ENCODE results near the gene ABLIM1. TPM values are rescaled to one million over a fixed set of nuclear protein-coding genes. Genes with fewer than 3 reads are reported as not detected.

The ABLIM1 gene
- polyA plus RNA-seq, 2 donors, result 104 to 121 TPM

DNA sequence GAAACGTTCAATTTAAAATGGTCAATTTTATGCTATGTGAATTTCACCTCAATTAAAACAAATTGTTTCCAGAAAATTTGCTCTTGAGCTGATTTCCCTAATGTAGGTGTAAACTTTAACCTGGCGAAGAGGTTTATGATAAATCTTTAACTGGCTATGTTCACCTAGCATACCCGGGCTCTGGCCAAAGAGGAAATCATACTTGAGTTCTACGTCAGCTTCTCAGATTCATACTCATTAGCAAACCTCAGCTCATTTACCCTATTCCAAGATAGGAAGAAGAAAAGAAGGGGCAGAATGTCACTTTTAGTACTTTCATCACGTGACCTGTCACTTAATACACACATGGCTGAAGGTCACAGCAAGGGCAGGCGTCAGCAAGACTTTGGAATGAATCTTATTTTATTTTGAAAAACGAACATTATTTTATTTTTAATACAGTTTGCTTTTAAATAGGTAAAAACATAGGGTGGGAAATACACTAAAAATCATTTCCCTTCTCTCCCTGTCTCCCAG, 97.0 kb downstream of the ABLIM1 start:
- H3K9me3 ChIP-seq (ENCODE audit: control insufficient read depth in 2 of 2, insufficient read depth in 1 of 2, low read depth in 1 of 2, low read length in 1 of 2), result no peaks in the 10 kb centered on the region
- no peak overlapping the region for H3K27ac ChIP-seq (ENCODE audit: low read depth in 2 of 2, low read length in 1 of 2)
- no peaks in the 10 kb centered on the region for H3K27me3 ChIP-seq (ENCODE audit: control insufficient read depth in 1 of 2, insufficient read depth in 2 of 2, low read length in 2 of 2)
- H3K4me1 ChIP-seq (ENCODE audit: control insufficient read depth in 2 of 2, insufficient read depth in 2 of 2, low read length in 1 of 2), result no peaks in the 10 kb centered on the region
- no peak overlapping the region for H3K4me3 ChIP-seq (ENCODE audit: low read depth in 1 of 2, low read length in 2 of 2)
- 74 to 83% methylated on average over 7 of the region's 7 CpGs for WGBS, 2 donors
- no peaks in the 10 kb centered on the region for H3K36me3 ChIP-seq (ENCODE audit: control insufficient read depth in 2 of 2, insufficient read depth in 2 of 2, low read length in 1 of 2)

DNA sequence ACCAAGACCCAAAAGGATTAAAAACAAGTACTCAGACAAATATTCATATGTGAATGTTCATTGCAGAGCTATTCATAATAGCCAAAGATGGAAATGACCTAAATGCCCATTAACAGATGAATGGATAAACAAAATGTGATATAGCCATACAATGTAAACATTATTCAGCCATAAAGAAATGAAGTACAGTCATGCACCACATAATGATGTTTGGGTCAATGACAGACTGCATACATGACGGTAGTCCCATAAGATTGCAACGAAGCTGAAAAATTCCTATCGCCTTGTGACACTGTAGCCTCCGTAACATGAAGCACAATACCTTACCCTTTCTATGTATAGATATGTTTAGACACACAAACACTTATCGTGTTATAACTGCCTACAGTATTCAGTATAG, 97.9 kb downstream of the ABLIM1 start:
- no peaks in the 10 kb centered on the region for H3K36me3 ChIP-seq (ENCODE audit: control insufficient read depth in 2 of 2, insufficient read depth in 2 of 2, low read length in 1 of 2)
- no peak overlapping the region for H3K4me3 ChIP-seq (ENCODE audit: low read depth in 1 of 2, low read length in 2 of 2)
- H3K27ac ChIP-seq (ENCODE audit: low read depth in 2 of 2, low read length in 1 of 2), result no peak overlapping the region
- no peaks in the 10 kb centered on the region for H3K4me1 ChIP-seq (ENCODE audit: control insufficient read depth in 2 of 2, insufficient read depth in 2 of 2, low read length in 1 of 2)
- no peaks in the 10 kb centered on the region for H3K27me3 ChIP-seq (ENCODE audit: control insufficient read depth in 1 of 2, insufficient read depth in 2 of 2, low read length in 2 of 2)
- no peaks in the 10 kb centered on the region for H3K9me3 ChIP-seq (ENCODE audit: control insufficient read depth in 2 of 2, insufficient read depth in 1 of 2, low read depth in 1 of 2, low read length in 1 of 2)
- WGBS, 2 donors, result 86 to 95% methylated on average over 5 of the region's 5 CpGs

DNA sequence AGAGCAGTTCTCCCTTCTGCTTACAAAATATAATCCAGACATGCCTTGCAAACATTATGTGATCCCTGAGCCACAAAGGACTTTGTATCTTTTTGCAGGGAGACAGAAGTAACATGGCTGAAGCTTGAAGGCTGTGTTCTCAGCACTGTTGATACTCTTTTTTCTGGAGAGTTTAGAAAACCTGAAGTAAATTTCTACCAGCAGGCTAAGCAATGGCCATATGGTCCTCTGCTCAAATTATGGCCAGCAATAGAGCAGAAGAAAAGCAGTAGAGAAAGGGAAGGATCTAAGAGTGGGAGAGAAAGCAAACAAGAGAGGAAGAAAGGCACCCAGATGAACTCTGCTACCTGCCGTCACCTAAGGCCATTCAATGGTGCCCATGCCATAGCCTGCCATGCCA, 98.4 kb downstream of the ABLIM1 start:
- WGBS, 2 donors, result 100% methylated on average over 1 of the region's 1 CpG
- no peaks in the 10 kb centered on the region for H3K36me3 ChIP-seq (ENCODE audit: control insufficient read depth in 2 of 2, insufficient read depth in 2 of 2, low read length in 1 of 2)
- no peak overlapping the region for H3K4me3 ChIP-seq (ENCODE audit: low read depth in 1 of 2, low read length in 2 of 2)
- H3K9me3 ChIP-seq (ENCODE audit: control insufficient read depth in 2 of 2, insufficient read depth in 1 of 2, low read depth in 1 of 2, low read length in 1 of 2), result no peaks in the 10 kb centered on the region
- no peak overlapping the region for H3K27ac ChIP-seq (ENCODE audit: low read depth in 2 of 2, low read length in 1 of 2)
- no peaks in the 10 kb centered on the region for H3K4me1 ChIP-seq (ENCODE audit: control insufficient read depth in 2 of 2, insufficient read depth in 2 of 2, low read length in 1 of 2)
- no peaks in the 10 kb centered on the region for H3K27me3 ChIP-seq (ENCODE audit: control insufficient read depth in 1 of 2, insufficient read depth in 2 of 2, low read length in 2 of 2)

DNA sequence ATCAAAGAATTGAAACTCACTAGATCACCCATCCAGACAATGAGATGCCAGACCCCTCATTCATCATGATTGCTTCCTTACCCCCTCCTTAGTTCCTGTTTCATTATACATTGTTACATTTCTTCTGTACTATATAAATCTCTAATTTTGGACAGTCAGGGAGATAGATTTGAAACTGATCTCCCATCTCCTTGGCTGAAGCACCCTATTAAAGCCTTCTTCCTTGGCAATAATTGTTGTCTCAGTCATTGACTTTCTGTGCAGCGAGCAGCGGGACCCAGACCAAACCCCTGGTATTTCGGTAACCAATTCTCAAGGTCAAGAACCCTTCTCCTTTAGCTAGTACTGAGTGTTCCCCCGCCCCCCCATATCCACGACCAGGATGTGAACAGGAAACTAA, 100.2 kb downstream of the ABLIM1 start:
- no peak overlapping the region for H3K27ac ChIP-seq (ENCODE audit: low read depth in 2 of 2, low read length in 1 of 2)
- WGBS, 2 donors, result 94 to 95% methylated on average over 5 of the region's 5 CpGs

DNA sequence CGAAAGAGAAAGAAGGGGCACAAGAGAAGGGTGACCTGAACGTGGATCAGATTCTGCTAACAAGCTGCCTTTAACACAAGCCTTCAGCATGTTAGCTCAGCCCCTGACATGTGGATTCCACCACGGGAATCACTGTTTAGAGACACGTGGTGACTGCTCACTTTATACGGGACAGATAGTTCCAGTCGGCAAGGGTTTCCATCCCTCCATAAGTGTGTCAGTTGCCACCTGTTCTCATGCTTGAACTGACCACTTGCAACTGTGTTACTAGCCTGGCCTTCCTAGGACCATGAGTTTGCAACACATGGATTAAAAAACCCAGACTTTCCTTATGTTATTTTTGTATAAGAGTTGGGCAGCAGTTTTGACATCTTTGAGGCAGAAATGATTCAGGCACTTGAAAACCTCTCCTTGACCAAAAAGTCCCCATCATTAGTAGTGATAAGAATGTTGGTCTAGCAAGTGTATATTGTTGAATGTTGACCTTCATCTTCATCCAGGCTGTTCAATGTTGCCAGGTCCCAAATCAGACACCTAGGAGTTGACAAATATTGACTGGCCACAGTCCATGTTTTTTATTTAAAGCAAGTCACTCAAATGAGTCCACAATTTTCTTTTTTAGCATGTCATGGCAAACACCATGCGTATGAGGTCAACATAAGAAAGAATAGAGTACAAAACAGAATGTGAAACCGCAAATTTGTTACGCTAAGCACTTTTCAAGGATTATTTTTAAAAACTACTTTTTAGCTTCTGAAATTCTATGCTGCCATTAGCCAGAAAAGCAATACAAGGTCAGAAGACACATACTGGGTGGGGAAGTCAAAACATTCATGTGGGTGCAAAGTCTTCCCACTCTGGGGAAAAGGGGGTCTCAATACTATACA, 101.6 kb downstream of the ABLIM1 start:
- no peaks in the 10 kb centered on the region for H3K9me3 ChIP-seq (ENCODE audit: control insufficient read depth in 2 of 2, insufficient read depth in 1 of 2, low read depth in 1 of 2, low read length in 1 of 2)
- H3K4me1 ChIP-seq (ENCODE audit: control insufficient read depth in 2 of 2, insufficient read depth in 2 of 2, low read length in 1 of 2), result peaks cover 0 to 3% of the 10 kb centered on the region in 2 donors
- H3K4me3 ChIP-seq (ENCODE audit: low read depth in 1 of 2, low read length in 2 of 2), result no peak overlapping the region
- H3K36me3 ChIP-seq (ENCODE audit: control insufficient read depth in 2 of 2, insufficient read depth in 2 of 2, low read length in 1 of 2), result no peaks in the 10 kb centered on the region
- 85 to 93% methylated on average over 9 of the region's 9 CpGs for WGBS, 2 donors
- H3K27me3 ChIP-seq (ENCODE audit: control insufficient read depth in 1 of 2, insufficient read depth in 2 of 2, low read length in 2 of 2), result no peaks in the 10 kb centered on the region
- H3K27ac ChIP-seq (ENCODE audit: low read depth in 2 of 2, low read length in 1 of 2), result no peak overlapping the region

More for the DNA sequence above, 100.2 kb downstream of the ABLIM1 start:
- no peaks in the 10 kb centered on the region for H3K9me3 ChIP-seq (ENCODE audit: control insufficient read depth in 2 of 2, insufficient read depth in 1 of 2, low read depth in 1 of 2, low read length in 1 of 2)
- no peaks in the 10 kb centered on the region for H3K27me3 ChIP-seq (ENCODE audit: control insufficient read depth in 1 of 2, insufficient read depth in 2 of 2, low read length in 2 of 2)
- no peaks in the 10 kb centered on the region for H3K36me3 ChIP-seq (ENCODE audit: control insufficient read depth in 2 of 2, insufficient read depth in 2 of 2, low read length in 1 of 2)
- no peaks in the 10 kb centered on the region for H3K4me1 ChIP-seq (ENCODE audit: control insufficient read depth in 2 of 2, insufficient read depth in 2 of 2, low read length in 1 of 2)
- H3K4me3 ChIP-seq (ENCODE audit: low read depth in 1 of 2, low read length in 2 of 2), result no peak overlapping the region

DNA sequence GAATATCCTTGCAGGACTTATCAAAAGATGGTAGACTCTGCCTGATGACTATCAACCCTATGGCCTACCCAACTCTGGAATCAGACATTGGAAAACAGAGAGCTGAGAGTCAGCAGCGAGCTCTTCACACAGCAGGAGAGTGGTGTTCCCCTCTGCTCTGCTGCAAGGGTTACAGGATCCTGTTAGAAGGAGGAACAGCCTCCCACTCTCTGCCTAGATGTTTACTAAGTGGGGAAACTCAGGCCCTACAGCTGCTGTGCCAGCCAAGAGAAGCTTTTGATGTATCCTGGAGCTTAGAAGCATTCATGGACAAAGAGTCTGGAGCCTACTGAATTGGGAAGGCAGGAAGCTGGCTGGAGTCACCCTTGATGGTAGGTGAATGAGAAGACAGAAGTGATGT, 104.6 kb downstream of the ABLIM1 start:
- H3K27me3 ChIP-seq (ENCODE audit: control insufficient read depth in 1 of 2, insufficient read depth in 2 of 2, low read length in 2 of 2), result no peaks in the 10 kb centered on the region
- H3K4me1 ChIP-seq (ENCODE audit: control insufficient read depth in 2 of 2, insufficient read depth in 2 of 2, low read length in 1 of 2), result peaks cover 0 to 3% of the 10 kb centered on the region in 2 donors
- no peak overlapping the region for H3K4me3 ChIP-seq (ENCODE audit: low read depth in 1 of 2, low read length in 2 of 2)
- no peak overlapping the region for H3K27ac ChIP-seq (ENCODE audit: low read depth in 2 of 2, low read length in 1 of 2)
- no peaks in the 10 kb centered on the region for H3K9me3 ChIP-seq (ENCODE audit: control insufficient read depth in 2 of 2, insufficient read depth in 1 of 2, low read depth in 1 of 2, low read length in 1 of 2)
- 92 to 94% methylated on average over 1 of the region's 1 CpG for WGBS, 2 donors
- no peaks in the 10 kb centered on the region for H3K36me3 ChIP-seq (ENCODE audit: control insufficient read depth in 2 of 2, insufficient read depth in 2 of 2, low read length in 1 of 2)

DNA sequence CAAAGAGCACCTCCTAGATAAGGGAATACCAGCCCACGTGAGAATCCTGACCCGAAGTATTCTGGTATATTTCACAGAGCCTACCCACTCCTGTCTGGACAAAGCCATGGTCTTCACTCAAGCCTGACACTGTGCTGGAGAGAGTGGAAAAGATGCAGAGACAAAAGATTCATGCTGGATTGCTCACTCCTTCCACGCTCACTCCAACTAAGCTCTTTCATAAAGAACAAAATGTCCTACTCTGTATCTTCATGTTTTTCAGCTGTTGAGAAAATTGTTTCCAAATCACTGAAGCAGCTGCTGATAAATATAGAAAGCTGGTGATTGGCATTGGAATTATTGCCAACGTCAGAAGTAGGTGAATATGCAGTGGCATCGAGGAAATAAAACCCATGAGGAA, 106.0 kb downstream of the ABLIM1 start:
- H3K27me3 ChIP-seq (ENCODE audit: control insufficient read depth in 1 of 2, insufficient read depth in 2 of 2, low read length in 2 of 2), result no peaks in the 10 kb centered on the region
- no peaks in the 10 kb centered on the region for H3K9me3 ChIP-seq (ENCODE audit: control insufficient read depth in 2 of 2, insufficient read depth in 1 of 2, low read depth in 1 of 2, low read length in 1 of 2)
- H3K4me1 ChIP-seq (ENCODE audit: control insufficient read depth in 2 of 2, insufficient read depth in 2 of 2, low read length in 1 of 2), result peaks cover 0 to 3% of the 10 kb centered on the region in 2 donors
- no peak overlapping the region for H3K4me3 ChIP-seq (ENCODE audit: low read depth in 1 of 2, low read length in 2 of 2)
- H3K36me3 ChIP-seq (ENCODE audit: control insufficient read depth in 2 of 2, insufficient read depth in 2 of 2, low read length in 1 of 2), result no peaks in the 10 kb centered on the region
- peak overlapping the region; percentile 1 to 24 for H3K27ac ChIP-seq (ENCODE audit: low read depth in 2 of 2, low read length in 1 of 2)
- whole genome bisulfite sequencing, 2 donors, result 66 to 76% methylated on average over 5 of the region's 5 CpGs

DNA sequence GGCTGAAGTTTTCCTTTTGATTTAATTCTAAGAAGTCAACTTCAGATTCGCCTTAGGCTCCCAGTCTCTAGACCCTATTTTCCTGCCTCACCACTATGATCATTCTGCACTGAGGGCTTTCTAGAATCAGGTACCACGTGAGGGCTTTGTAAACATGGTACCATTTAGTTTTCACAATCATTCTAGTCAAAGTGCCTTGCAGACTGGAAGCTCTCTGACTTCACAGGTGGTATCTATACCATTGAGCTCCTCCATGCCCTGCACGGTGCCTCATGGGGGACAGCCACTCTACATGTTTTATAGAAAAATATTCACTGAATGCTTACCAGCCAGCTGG, 106.5 kb downstream of the ABLIM1 start:
- Histone ChIP-seq H3K27ac (ENCODE audit: low read depth in 2 of 2, low read length in 1 of 2) (peak overlapping the region; percentile 1 to 24), H3K9me3 (ENCODE audit: control insufficient read depth in 2 of 2, insufficient read depth in 1 of 2, low read depth in 1 of 2, low read length in 1 of 2) (no peaks in the 10 kb centered on the region), H3K4me3 (ENCODE audit: low read depth in 1 of 2, low read length in 2 of 2) (no peak overlapping the region), H3K36me3 (ENCODE audit: control insufficient read depth in 2 of 2, insufficient read depth in 2 of 2, low read length in 1 of 2) (no peaks in the 10 kb centered on the region), H3K27me3 (ENCODE audit: control insufficient read depth in 1 of 2, insufficient read depth in 2 of 2, low read length in 2 of 2) (no peaks in the 10 kb centered on the region), H3K4me1 (ENCODE audit: control insufficient read depth in 2 of 2, insufficient read depth in 2 of 2, low read length in 1 of 2) (peaks cover 0 to 3% of the 10 kb centered on the region in 2 donors)
- WGBS, 2 donors, result 53 to 54% methylated on average over 3 of the region's 3 CpGs

DNA sequence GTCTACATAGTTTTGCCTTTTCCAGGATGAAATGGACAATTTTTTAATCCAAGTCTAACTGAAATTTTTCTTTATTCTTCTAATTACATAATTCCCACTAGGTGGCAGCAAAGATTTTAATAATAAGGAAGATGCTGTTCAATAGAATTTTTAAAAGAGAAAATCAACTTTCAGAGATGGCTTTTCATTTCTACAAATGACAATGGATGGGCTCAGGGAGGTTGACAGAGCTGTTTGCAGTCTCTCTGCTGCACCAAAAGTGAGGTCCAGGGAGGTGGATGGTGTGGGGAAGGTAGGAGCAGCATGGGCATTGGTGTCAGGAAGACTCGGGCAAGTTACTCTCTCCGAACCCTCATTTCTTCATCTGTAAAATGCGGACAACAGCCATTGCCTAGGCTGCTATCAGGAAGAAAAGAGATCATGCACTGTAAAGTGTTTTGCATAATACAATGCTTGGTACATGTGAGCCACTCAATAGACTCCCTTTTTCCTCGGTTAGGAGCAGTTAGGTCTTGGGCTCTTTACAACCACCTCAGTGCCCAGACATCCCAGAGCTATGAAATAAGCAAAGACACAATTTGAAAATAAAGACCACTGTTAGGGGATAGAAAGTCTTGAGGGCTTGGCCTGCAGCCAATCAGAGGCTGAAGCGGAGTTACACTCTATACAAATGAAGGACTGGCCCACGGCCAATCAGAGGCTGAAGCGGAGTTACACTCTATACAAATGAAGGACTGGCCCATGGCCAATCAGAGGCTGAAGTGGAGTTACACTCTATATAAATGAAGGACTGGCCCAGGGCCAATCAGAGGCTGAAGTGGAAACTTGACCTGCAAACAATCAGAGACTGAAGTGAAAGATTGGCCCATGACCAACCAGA, 107.1 kb downstream of the ABLIM1 start:
- H3K4me1 ChIP-seq (ENCODE audit: control insufficient read depth in 2 of 2, insufficient read depth in 2 of 2, low read length in 1 of 2), result peaks cover 0 to 3% of the 10 kb centered on the region in 2 donors
- H3K36me3 ChIP-seq (ENCODE audit: control insufficient read depth in 2 of 2, insufficient read depth in 2 of 2, low read length in 1 of 2), result no peaks in the 10 kb centered on the region
- H3K4me3 ChIP-seq (ENCODE audit: low read depth in 1 of 2, low read length in 2 of 2), result no peak overlapping the region
- WGBS, 2 donors, result 38 to 39% methylated on average over 7 of the region's 7 CpGs
- peak overlapping the region; percentile 12 to 37 for H3K27ac ChIP-seq (ENCODE audit: low read depth in 2 of 2, low read length in 1 of 2)
- H3K9me3 ChIP-seq (ENCODE audit: control insufficient read depth in 2 of 2, insufficient read depth in 1 of 2, low read depth in 1 of 2, low read length in 1 of 2), result no peaks in the 10 kb centered on the region
- H3K27me3 ChIP-seq (ENCODE audit: control insufficient read depth in 1 of 2, insufficient read depth in 2 of 2, low read length in 2 of 2), result no peaks in the 10 kb centered on the region

All from esophagus (tissue), 2 donors.